WERI-Rb-1 (cell line): ENCODE results near the gene SF3B3.

ENCODE experiments used
- DNase-seq: peaks from one replicate; pipeline ENCODE4 v3.0.0-alpha.2; 2020
- H3K27ac ChIP-seq: fragments of 250-450 bp; sonication (Bioruptor Pico); 2 replicates; pipeline ENCODE4 v1.5.1; 2020; ENCODE audit warnings: mild to moderate bottlenecking, moderate library complexity
- H3K27me3 ChIP-seq: fragments of 250-450 bp; sonication (Bioruptor Pico); 2 replicates; pipeline ENCODE4 v1.5.1; 2021; ENCODE audit warnings: mild to moderate bottlenecking, low read depth, moderate library complexity; ENCODE audit not compliant: insufficient read depth, severe bottlenecking
- H3K36me3 ChIP-seq: fragments of 250-450 bp; sonication (Bioruptor Pico); 2 replicates; pipeline ENCODE4 v1.5.1; 2020; ENCODE audit warnings: mild to moderate bottlenecking, moderate library complexity
- H3K4me3 ChIP-seq: 2 replicates; pipeline ENCODE4 v1.5.1; 2011; ENCODE audit warnings: low read depth, mild to moderate bottlenecking, control low read depth, low read length
- H3K9me3 ChIP-seq: fragments of 250-450 bp; sonication (Bioruptor Pico); 2 replicates; pipeline ENCODE4 v1.5.1; 2021; ENCODE audit warnings: mild to moderate bottlenecking, moderate library complexity; ENCODE audit not compliant: severe bottlenecking
- CTCF ChIP-seq: IDR thresholded peaks from 2 replicates; pipeline ENCODE4 v1.5.1; 2011; ENCODE audit warnings: low read depth, mild to moderate bottlenecking, control low read depth, inconsistent platforms, low read length

SF3B3 gene

GRCh38 chr16:70484867-70485266, 38.7 kb upstream of the SF3B3 start:
- no peak overlapping the region for H3K4me3 ChIP-seq
- H3K27ac ChIP-seq: no peak overlapping the region
- TF ChIP-seq CTCF: no peak
- no peak for DNase-seq
- no peaks in the 10 kb centered on the region for H3K9me3 ChIP-seq
- H3K27me3 ChIP-seq: no peaks in the 10 kb centered on the region
- peaks cover 44% of the 10 kb centered on the region for H3K36me3 ChIP-seq

- no peaks in the 10 kb centered on the region for H3K9me3 ChIP-seq
- no peak for TF ChIP-seq CTCF
- no peak overlapping the region for H3K4me3 ChIP-seq
- no peak for DNase-seq
- H3K27ac ChIP-seq: no peak overlapping the region
- H3K36me3 ChIP-seq: peaks cover 25% of the 10 kb centered on the region
- no peaks in the 10 kb centered on the region for H3K27me3 ChIP-seq
These were observed 33.4 kb upstream of the SF3B3 start for GRCh38 chr16:70490261-70490660.

GRCh38 chr16:70493802-70494201, 29.8 kb upstream of the SF3B3 start:
- no peak for TF ChIP-seq CTCF
- peaks cover 53% of the 10 kb centered on the region for H3K36me3 ChIP-seq
- H3K27ac ChIP-seq: peak overlapping the region; percentile 86
- H3K4me3 ChIP-seq: no peak overlapping the region
- H3K9me3 ChIP-seq: no peaks in the 10 kb centered on the region
- DNase-seq: no peak
- H3K27me3 ChIP-seq: no peaks in the 10 kb centered on the region

GRCh38 chr16:70494202-70494770, 29.3 kb upstream of the SF3B3 start:
- DNase-seq: no peak
- H3K27ac ChIP-seq: peak overlapping the region; percentile 86
- peaks cover 56% of the 10 kb centered on the region for H3K36me3 ChIP-seq
- no peak overlapping the region for H3K4me3 ChIP-seq
- no peak for TF ChIP-seq CTCF
- H3K27me3 ChIP-seq: no peaks in the 10 kb centered on the region
- H3K9me3 ChIP-seq: no peaks in the 10 kb centered on the region

- no peak for TF ChIP-seq CTCF
- Histone ChIP-seq H3K9me3 (no peaks in the 10 kb centered on the region), H3K4me3 (no peak overlapping the region), H3K27me3 (no peaks in the 10 kb centered on the region), H3K36me3 (peaks cover 54% of the 10 kb centered on the region), H3K27ac (peak overlapping the region; percentile 86)
- DNase-seq: no peak
These were observed 28.8 kb upstream of the SF3B3 start for GRCh38 chr16:70494777-70495176.
